Measurements from ENCODE around the gene NAA60. TPM values are rescaled to one million over a fixed set of nuclear protein-coding genes. Genes with fewer than 3 reads are reported as not detected.

Gene NAA60
- total and polyA plus RNA-seq, 8 donors, result 25.3 to 155 (median 54.9) TPM

DNA sequence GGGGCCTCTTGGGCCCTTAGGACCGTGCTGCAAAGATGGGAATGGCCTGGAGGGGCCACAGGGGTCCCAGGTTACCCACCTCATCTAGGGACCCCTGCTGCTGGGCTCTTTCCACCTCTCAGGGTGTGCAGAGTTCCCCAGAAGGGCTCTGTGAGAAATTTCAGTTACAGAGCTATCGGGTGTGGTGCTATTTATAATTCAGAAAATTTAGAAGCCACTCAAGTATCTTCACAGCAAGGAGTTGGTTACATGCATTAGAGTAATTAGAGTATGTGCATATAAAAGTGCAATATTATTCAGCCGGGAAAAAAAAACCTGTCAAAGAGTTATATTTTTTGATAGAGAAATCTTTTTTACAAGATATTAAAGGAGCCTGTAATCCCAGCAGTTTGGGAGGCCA, 32.9 kb downstream of the NAA60 start:
- peaks cover 11 to 47% (median 34%) of the 10 kb centered on the region in 4 donors for H3K4me1 ChIP-seq

DNA sequence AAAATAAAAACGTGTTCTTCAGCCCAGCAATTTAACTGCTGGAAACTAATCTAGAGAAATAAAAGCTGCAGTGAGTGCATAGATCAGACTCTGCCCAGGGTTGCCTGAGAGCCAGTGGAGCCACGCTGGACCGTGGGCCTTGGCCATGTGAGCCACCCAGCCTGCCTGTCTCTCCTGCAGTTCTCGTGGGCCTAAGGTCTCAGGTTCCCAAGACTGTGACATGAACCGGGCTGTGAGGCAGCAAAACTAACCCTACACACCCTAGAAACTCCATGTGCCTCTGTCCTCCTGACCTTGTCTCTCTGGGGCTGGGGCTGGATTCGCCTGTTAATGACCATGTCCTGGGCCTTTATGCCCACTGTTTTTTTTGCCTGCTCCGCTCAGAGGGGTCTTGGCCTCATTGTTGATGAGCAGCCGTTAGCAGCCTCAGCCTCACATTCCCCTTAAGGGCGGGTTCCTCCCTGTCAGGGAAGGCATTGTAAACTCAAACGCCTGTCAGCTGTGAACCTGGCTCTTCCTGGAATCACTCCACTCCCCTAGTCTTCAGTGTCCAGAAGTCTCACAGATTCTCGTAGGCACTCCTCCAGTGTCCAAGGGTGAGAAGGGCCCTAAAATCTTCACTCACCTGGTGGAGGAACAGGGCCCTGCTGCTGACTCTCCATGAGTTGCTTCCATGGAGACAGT, 34.9 kb downstream of the NAA60 start:
- intact Hi-C loops (cut with DNase I; ENCODE audit: low total_unique reads), result no loop called here
- WGBS, 5 donors, result 74 to 84% (median 82%) methylated on average over 11 of the region's 11 CpGs
- Histone ChIP-seq H3K27me3 (no peaks in the 10 kb centered on the region), H3K4me3 (no peak overlapping the region), H3K9me3 (no peaks in the 10 kb centered on the region), H3K27ac (no peak overlapping the region), H3K4me1 (peaks cover 11 to 30% (median 25%) of the 10 kb centered on the region in 4 donors), H3K36me3 (peaks cover 34 to 75% (median 70%) of the 10 kb centered on the region in 4 donors)
- no peak for DNase-seq
- TF ChIP-seq, protein P1, sequence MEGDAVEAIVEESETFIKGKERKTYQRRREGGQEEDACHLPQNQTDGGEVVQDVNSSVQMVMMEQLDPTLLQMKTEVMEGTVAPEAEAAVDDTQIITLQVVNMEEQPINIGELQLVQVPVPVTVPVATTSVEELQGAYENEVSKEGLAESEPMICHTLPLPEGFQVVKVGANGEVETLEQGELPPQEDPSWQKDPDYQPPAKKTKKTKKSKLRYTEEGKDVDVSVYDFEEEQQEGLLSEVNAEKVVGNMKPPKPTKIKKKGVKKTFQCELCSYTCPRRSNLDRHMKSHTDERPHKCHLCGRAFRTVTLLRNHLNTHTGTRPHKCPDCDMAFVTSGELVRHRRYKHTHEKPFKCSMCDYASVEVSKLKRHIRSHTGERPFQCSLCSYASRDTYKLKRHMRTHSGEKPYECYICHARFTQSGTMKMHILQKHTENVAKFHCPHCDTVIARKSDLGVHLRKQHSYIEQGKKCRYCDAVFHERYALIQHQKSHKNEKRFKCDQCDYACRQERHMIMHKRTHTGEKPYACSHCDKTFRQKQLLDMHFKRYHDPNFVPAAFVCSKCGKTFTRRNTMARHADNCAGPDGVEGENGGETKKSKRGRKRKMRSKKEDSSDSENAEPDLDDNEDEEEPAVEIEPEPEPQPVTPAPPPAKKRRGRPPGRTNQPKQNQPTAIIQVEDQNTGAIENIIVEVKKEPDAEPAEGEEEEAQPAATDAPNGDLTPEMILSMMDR (IDR thresholded peaks at IDR 0.05), result no peak
- TF ChIP-seq EP300 (IDR thresholded peaks at IDR 0.05) (no peak), POLR2A (IDR thresholded peaks at IDR 0.05) (no peak), POLR2AphosphoS5 (IDR thresholded peaks at IDR 0.05) (no peak)

More for the DNA sequence above, 32.9 kb downstream of the NAA60 start:
- intact Hi-C loops (cut with DNase I; ENCODE audit: low total_unique reads), result no loop called here
- Histone ChIP-seq H3K27me3 (no peaks in the 10 kb centered on the region), H3K27ac (no peak overlapping the region), H3K9me3 (no peaks in the 10 kb centered on the region), H3K4me3 (no peak overlapping the region), H3K36me3 (peaks cover 14 to 69% (median 58%) of the 10 kb centered on the region in 4 donors)
- no peak for DNase-seq
- 77 to 95% (median 92%) methylated on average over 3 of the region's 3 CpGs for WGBS, 5 donors
- TF ChIP-seq POLR2A (IDR thresholded peaks at IDR 0.05) (no peak), POLR2AphosphoS5 (IDR thresholded peaks at IDR 0.05) (no peak), EP300 (IDR thresholded peaks at IDR 0.05) (no peak)
- TF ChIP-seq, protein P1 (IDR thresholded peaks at IDR 0.05), result no peak

DNA sequence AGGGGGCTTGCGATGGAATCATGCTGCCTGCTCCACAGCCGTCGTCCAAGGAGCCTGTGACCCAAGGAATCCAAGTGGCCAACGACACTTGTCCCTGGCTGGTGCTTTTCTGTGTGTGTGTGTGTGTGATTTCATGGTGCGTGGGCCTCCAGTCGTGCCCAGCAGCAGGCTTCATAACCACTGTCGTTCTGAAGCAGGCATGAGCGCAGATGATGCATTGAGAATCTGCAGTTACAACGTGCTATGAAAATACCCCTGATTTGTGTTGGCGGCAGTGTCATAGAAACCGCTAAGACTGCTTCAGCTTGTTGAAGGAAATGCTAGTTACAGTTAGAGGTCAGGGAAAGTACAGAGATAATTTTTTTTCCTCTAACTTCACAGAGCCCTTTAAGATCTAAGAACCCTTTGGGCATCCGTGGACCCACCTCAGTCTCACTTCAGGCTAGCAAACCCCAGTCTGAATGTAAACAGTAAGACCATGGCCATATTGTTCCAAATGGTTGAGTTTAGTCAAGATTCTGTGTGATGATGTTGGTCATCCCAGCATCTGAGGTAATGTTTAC, 36.3 kb downstream of the NAA60 start:
- Histone ChIP-seq H3K36me3 (peaks cover 47 to 86% (median 83%) of the 10 kb centered on the region in 4 donors), H3K9me3 (no peaks in the 10 kb centered on the region), H3K27me3 (no peaks in the 10 kb centered on the region), H3K27ac (no peak overlapping the region), H3K4me3 (no peak overlapping the region), H3K4me1 (peaks cover 0 to 16% (median 13%) of the 10 kb centered on the region in 4 donors)
- intact Hi-C loops (cut with DNase I; ENCODE audit: low total_unique reads), result no loop called here
- 83 to 91% (median 87%) methylated on average over 12 of the region's 12 CpGs for WGBS, 5 donors
- TF ChIP-seq POLR2AphosphoS5 (IDR thresholded peaks at IDR 0.05) (no peak), EP300 (IDR thresholded peaks at IDR 0.05) (no peak), POLR2A (IDR thresholded peaks at IDR 0.05) (no peak)
- TF ChIP-seq, protein P1 (IDR thresholded peaks at IDR 0.05), result no peak
- DNase-seq, result no peak

DNA sequence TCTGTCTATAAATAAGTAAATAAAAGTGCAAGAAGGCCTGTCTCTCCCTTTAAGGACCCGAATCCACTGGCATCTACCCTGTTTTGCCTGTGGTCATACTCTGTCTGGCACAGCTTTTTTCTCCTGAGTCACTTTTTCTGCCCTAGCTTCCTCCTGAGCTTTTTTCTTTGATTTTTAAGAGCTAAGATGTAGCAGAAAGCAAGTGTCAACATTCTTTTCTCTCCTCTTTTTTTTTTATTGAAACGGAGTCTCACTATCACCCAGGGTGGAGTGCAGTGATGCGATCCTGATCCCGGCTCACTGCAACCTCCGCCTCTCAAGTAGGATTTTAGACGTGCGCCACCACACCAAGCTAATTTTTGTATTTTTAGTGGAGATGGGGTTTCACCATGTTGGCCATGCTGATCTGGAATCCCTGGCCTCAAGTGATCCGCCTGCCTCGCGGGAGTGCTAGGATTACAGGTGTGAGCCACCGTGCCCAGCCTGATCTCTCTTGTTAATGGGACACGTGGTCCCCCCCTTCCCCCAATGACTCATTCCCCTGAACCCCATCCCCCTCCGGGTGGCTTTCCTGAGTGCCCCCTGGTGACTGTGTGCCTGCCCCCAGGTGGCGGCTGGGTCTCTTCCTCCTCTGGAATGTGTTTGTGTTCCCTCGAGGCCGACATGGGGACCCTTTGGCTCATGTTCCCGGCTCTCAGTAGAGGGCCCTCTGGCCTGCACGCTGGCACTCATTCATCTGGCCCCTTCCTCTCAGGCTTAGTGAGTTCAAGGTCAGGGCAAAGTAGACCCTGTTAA, 37.6 kb downstream of the NAA60 start:
- intact Hi-C loops (cut with DNase I; ENCODE audit: low total_unique reads), result no loop called here
- Histone ChIP-seq H3K36me3 (peaks cover 61 to 93% (median 92%) of the 10 kb centered on the region in 4 donors), H3K9me3 (no peaks in the 10 kb centered on the region), H3K27me3 (no peaks in the 10 kb centered on the region), H3K4me3 (no peak overlapping the region), H3K4me1 (peaks cover 0 to 3% (median 1%) of the 10 kb centered on the region in 4 donors), H3K27ac (no peak overlapping the region)
- whole genome bisulfite sequencing, 5 donors, result 69 to 79% (median 72%) methylated on average over 17 to 18 of the region's 18 CpGs
- no peak for DNase-seq
- no peak for TF ChIP-seq POLR2AphosphoS5 (IDR thresholded peaks at IDR 0.05)
- TF ChIP-seq, protein P1 (IDR thresholded peaks at IDR 0.05), result no peak
- no peak for TF ChIP-seq POLR2A (IDR thresholded peaks at IDR 0.05)
- TF ChIP-seq EP300 (IDR thresholded peaks at IDR 0.05), result no peak

All from stomach (tissue), 9 donors.